PFSK-1 (cell line): ENCODE measurements around the gene TMEM163.

Experiments used
- POLR2AphosphoS5 ChIP-seq: IDR thresholded peaks from 2 replicates; pipeline ENCODE4 v1.6.1; 2012; ENCODE audit warnings: low read depth, mild to moderate bottlenecking, control low read depth, low read length, moderate library complexity
- REST ChIP-seq, 2 experiments: IDR thresholded peaks; 2 replicates each; pipeline versions ENCODE4 v1.6.1 to v1.8.0; 2011 to 2012; ENCODE audit warnings: low read depth in 2 of 2, low read length in 2 of 2, control low read depth in 1 of 2, inconsistent platforms in 1 of 2, mild to moderate bottlenecking in 1 of 2, moderate library complexity in 1 of 2; ENCODE audit not compliant: insufficient read depth in 1 of 2
- TAF1 ChIP-seq: IDR thresholded peaks from 2 replicates; pipeline ENCODE4 v1.6.1; 2012; ENCODE audit warnings: low read length, control low read depth, borderline replicate concordance; ENCODE audit not compliant: insufficient read depth

- no peak for TF ChIP-seq POLR2AphosphoS5
- no peak for TF ChIP-seq REST (IDR thresholded peaks at IDR 0.05; ENCODE audit: insufficient read depth in 1 of 2, low read depth in 2 of 2, low read length in 2 of 2)
- TF ChIP-seq TAF1 = no peak
Observed at GRCh38 chr2:134639265-134639664, 79.5 kb downstream of the TMEM163 start.
